Measurements from ENCODE around the gene KLF11. TPM values are rescaled to one million over a fixed set of nuclear protein-coding genes. Genes with fewer than 3 reads are reported as not detected.

The KLF11 gene
- total and polyA plus RNA-seq, 2 donors (not counting 3 experiments of a cell fraction or from before 2014, with no cell fraction given): 10.5 to 11.3 TPM

GRCh38 chr2:10067881-10068280 is 24.5 kb downstream of the KLF11 start:
- TF ChIP-seq JUN (IDR thresholded peaks at IDR 0.05; ENCODE audit: borderline replicate concordance, insufficient read depth, insufficient read length, low read depth) (no peak), GATA2 (IDR thresholded peaks at IDR 0.05; ENCODE audit: insufficient read depth, insufficient read length, low read depth, low read length) (no peak), EZH2 (IDR thresholded peaks at IDR 0.05; ENCODE audit: borderline replicate concordance, low read depth, low read length, severe bottlenecking) (no peak), FOS (IDR thresholded peaks at IDR 0.05; ENCODE audit: borderline replicate concordance, insufficient read depth, low read length) (no peak), POLR2AphosphoS5 (IDR thresholded peaks at IDR 0.05; ENCODE audit: insufficient read depth, low read depth, low read length) (no peak), POLR2A (IDR thresholded peaks at IDR 0.05; ENCODE audit: low read depth, low read length) (no peak)
- TF ChIP-seq, protein P1, sequence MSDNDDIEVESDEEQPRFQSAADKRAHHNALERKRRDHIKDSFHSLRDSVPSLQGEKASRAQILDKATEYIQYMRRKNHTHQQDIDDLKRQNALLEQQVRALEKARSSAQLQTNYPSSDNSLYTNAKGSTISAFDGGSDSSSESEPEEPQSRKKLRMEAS (IDR thresholded peaks at IDR 0.05; ENCODE audit: insufficient read depth, insufficient read length): no peak
- TF ChIP-seq, protein P2, sequence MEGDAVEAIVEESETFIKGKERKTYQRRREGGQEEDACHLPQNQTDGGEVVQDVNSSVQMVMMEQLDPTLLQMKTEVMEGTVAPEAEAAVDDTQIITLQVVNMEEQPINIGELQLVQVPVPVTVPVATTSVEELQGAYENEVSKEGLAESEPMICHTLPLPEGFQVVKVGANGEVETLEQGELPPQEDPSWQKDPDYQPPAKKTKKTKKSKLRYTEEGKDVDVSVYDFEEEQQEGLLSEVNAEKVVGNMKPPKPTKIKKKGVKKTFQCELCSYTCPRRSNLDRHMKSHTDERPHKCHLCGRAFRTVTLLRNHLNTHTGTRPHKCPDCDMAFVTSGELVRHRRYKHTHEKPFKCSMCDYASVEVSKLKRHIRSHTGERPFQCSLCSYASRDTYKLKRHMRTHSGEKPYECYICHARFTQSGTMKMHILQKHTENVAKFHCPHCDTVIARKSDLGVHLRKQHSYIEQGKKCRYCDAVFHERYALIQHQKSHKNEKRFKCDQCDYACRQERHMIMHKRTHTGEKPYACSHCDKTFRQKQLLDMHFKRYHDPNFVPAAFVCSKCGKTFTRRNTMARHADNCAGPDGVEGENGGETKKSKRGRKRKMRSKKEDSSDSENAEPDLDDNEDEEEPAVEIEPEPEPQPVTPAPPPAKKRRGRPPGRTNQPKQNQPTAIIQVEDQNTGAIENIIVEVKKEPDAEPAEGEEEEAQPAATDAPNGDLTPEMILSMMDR (IDR thresholded peaks at IDR 0.05; ENCODE audit: extremely low read depth in 1 of 2, insufficient read depth in 1 of 2, low read depth in 1 of 2, low read length in 2 of 2): no peak
- Histone ChIP-seq H3K36me3 (ENCODE audit: control insufficient read depth in 2 of 2, extremely low read depth in 1 of 2, insufficient read depth in 2 of 2, low read length in 2 of 2) (no peaks in the 10 kb centered on the region), H3K4me1 (ENCODE audit: control insufficient read depth, extremely low read depth, insufficient read depth, low read length) (no peaks in the 10 kb centered on the region), H3K27me3 (ENCODE audit: control insufficient read depth in 2 of 2, insufficient read depth in 2 of 2, low read length in 2 of 2) (no peaks in the 10 kb centered on the region), H3K4me2 (ENCODE audit: insufficient read depth, low read length) (no peak overlapping the region), H3K79me2 (ENCODE audit: control insufficient read depth, insufficient read depth, low read length) (no peaks in the 10 kb centered on the region), H3K9me3 (replicated peaks; ENCODE audit: control insufficient read depth, insufficient read depth, low read length) (no peaks in the 10 kb centered on the region), H4K20me1 (replicated peaks; ENCODE audit: control insufficient read depth, extremely low read depth, insufficient read depth, low read length) (no peaks in the 10 kb centered on the region), H3K9ac (replicated peaks; ENCODE audit: extremely low read depth, insufficient read depth, low read length) (no peak overlapping the region), H3K27ac (ENCODE audit: insufficient read depth, low read depth, low read length) (no peak overlapping the region), H2AFZ (ENCODE audit: low read depth, low read length) (no peak overlapping the region), H3K4me3 (replicated peaks in 1 of 3; ENCODE audit: insufficient read depth in 1 of 3, low read depth in 1 of 3, low read length in 3 of 3) (no peak overlapping the region), H3K9me1 (replicated peaks; ENCODE audit: control insufficient read depth, extremely low read depth, insufficient read depth, low read length) (no peaks in the 10 kb centered on the region)
- FAIRE-seq (no peak), DNase-seq (ENCODE audit: low read depth, low spot score) (no peak)
- POLR2A ChIA-PET: no interaction called here
- dilution Hi-C loops (cut with MboI; ENCODE audit: extremely low pct_ligation_motif_present, low sequenced_read_pairs): no loop called here
- BruUV-seq (replicated peaks): no TSS peak
- CTCF ChIA-PET: interaction anchor here (2.0 to 11.8 kb wide), 3 partner anchors 23 to 367 kb away, joined by 9 to 565 read pairs (median 485); no protein-coding TSS in a partner anchor
- intact Hi-C loops (cut with micrococcal nuclease): no loop called here

Data from endothelial cell of umbilical vein (primary cell).